ENCODE measurements around the gene HEG1.

DNA sequence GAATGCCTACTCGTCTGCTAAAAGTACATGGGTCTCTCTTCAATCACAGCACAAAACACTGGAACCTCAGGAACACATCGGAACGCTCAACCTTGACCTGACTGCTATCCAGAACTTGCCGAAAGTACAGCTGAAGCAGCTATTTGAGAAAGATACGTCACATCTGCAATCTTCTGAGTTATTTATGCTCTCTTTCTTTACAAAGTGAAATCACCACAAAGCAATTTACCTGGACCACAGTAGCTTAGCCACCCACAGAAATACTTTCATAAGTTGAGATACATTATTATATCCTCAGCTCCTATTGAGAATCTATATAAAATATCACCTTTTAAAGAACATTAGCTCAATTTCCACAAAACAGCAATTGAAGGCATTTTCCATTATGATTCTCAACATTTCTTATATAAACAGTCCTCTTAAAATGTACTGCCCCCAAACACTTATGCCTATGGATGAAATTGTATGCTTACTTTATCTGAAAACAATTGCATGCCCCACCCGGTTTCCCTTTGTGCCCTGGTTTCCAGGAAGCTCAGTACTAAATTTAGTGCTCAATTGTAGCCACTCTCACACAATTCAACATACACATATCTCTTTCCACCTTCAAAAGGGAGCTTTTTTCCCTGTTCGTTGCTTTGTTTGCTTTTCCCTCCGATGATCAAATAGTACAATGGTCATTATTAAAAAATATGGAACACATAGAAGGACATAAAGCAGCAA is 31.8 kb downstream of the HEG1 start:
- TF ChIP-seq, protein P1, sequence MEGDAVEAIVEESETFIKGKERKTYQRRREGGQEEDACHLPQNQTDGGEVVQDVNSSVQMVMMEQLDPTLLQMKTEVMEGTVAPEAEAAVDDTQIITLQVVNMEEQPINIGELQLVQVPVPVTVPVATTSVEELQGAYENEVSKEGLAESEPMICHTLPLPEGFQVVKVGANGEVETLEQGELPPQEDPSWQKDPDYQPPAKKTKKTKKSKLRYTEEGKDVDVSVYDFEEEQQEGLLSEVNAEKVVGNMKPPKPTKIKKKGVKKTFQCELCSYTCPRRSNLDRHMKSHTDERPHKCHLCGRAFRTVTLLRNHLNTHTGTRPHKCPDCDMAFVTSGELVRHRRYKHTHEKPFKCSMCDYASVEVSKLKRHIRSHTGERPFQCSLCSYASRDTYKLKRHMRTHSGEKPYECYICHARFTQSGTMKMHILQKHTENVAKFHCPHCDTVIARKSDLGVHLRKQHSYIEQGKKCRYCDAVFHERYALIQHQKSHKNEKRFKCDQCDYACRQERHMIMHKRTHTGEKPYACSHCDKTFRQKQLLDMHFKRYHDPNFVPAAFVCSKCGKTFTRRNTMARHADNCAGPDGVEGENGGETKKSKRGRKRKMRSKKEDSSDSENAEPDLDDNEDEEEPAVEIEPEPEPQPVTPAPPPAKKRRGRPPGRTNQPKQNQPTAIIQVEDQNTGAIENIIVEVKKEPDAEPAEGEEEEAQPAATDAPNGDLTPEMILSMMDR (IDR thresholded peaks at IDR 0.05) = no peak
- TF ChIP-seq POLR2A (IDR thresholded peaks at IDR 0.05) = no peak
- TF ChIP-seq POLR2AphosphoS5 (IDR thresholded peaks at IDR 0.05) = no peak
- no peak for TF ChIP-seq EP300 (IDR thresholded peaks at IDR 0.05)

Measured in gastroesophageal sphincter (tissue), 3 donors.